IMR-90 (cell line): ENCODE data around the gene CNDP2. TPM values are rescaled to one million over a fixed set of nuclear protein-coding genes. Genes with fewer than 3 reads are reported as not detected.
A peak's percentile ranks its signal among the peaks of the same experiment; 100 is the strongest.

Source experiments
- ATAC-seq: fragments of 200-7000 bp; cut with Tn5 transposase; 2 replicates; pipeline ENCODE4 v1.9.1; 2020; ENCODE audit warnings: low read depth, mild to moderate bottlenecking, moderate library complexity
- BruUV-seq: library from RNA; stranded (reverse); fragments of 400-500 nt; replicated peaks from 2 replicates; lab custom pipeline; 2021; lab: Mats Ljungman, UMichigan
- CTCF ChIA-PET: fragments of 300-600 bp; formaldehyde crosslinking; extraction: SDS; loops from one replicate; lab custom pipeline; 2021; ENCODE audit warnings: antibody characterized with exemption; lab: Yijun Ruan, JAX
- POLR2A ChIA-PET: fragments of 300-600 bp; sonication (Branson Sonifier 250); formaldehyde crosslinking; loops from one replicate; lab custom pipeline; 2022; ENCODE audit warnings: antibody characterized with exemption; ENCODE audit not compliant: unreplicated experiment; lab: Charles Lee
- DNase-seq: peaks from one replicate; pipeline ENCODE4 v3.0.0; 2013
- H2AFZ ChIP-seq: replicated peaks from 2 replicates; pipeline ENCODE3; 2013; ENCODE audit warnings: low read length, mild to moderate bottlenecking; ENCODE audit not compliant: poor library complexity
- H2AK5ac ChIP-seq: 2 replicates; pipeline ENCODE4 v1.6.1; 2013; ENCODE audit warnings: low read depth, low read length, inconsistent platforms
- H2AK9ac ChIP-seq: replicated peaks from 2 replicates; pipeline ENCODE3; 2013; ENCODE audit warnings: mild to moderate bottlenecking, low read depth, low read length, moderate library complexity; ENCODE audit not compliant: poor library complexity
- H2BK120ac ChIP-seq: 2 replicates; pipeline ENCODE4 v1.6.1; 2013; ENCODE audit warnings: low read depth, low read length, inconsistent platforms
- H2BK15ac ChIP-seq: 3 replicates; pipeline ENCODE4 v1.6.1; 2013; ENCODE audit warnings: low read depth, low read length, inconsistent platforms
- H2BK20ac ChIP-seq: 2 replicates; pipeline ENCODE4 v1.6.1; 2013; ENCODE audit warnings: low read depth, mild to moderate bottlenecking, inconsistent platforms, low read length, moderate library complexity
- H2BK5ac ChIP-seq: 2 replicates; pipeline ENCODE4 v1.6.1; 2013; ENCODE audit warnings: mild to moderate bottlenecking, low read depth, low read length, inconsistent platforms; ENCODE audit not compliant: poor library complexity, severe bottlenecking
- H3K14ac ChIP-seq: replicated peaks from 2 replicates; pipeline ENCODE4 v1.6.1; 2013; ENCODE audit warnings: low read depth, low read length, inconsistent platforms
- H3K18ac ChIP-seq: 2 replicates; pipeline ENCODE4 v1.6.1; 2013; ENCODE audit warnings: low read depth, low read length, control low read depth
- H3K23ac ChIP-seq: 2 replicates; pipeline ENCODE4 v1.6.1; 2013; ENCODE audit warnings: low read depth, low read length, inconsistent platforms
- H3K27ac ChIP-seq: 2 replicates; pipeline ENCODE4 v1.5.1; 2013; ENCODE audit warnings: mild to moderate bottlenecking, control low read depth, low read length; ENCODE audit not compliant: insufficient read depth
- H3K27me3 ChIP-seq: 2 replicates; pipeline ENCODE4 v1.6.1; 2013; ENCODE audit warnings: low read length; ENCODE audit not compliant: control insufficient read depth, insufficient read depth
- H3K36me3 ChIP-seq: 2 replicates; pipeline ENCODE4 v1.6.1; 2013; ENCODE audit warnings: low read length, mixed read lengths; ENCODE audit not compliant: control insufficient read depth, insufficient read depth
- H3K4ac ChIP-seq: 2 replicates; pipeline ENCODE4 v1.6.1; 2013; ENCODE audit warnings: low read depth, low read length, inconsistent platforms
- H3K4me1 ChIP-seq: 2 replicates; pipeline ENCODE4 v1.6.1; 2013; ENCODE audit warnings: low read length, mixed read lengths; ENCODE audit not compliant: control insufficient read depth, insufficient read depth
- H3K4me2 ChIP-seq: 2 replicates; pipeline ENCODE4 v1.6.1; 2013; ENCODE audit warnings: low read depth, mild to moderate bottlenecking, control low read depth, low read length, moderate library complexity
- H3K4me3 ChIP-seq: 2 replicates; pipeline ENCODE4 v1.5.1; 2013; ENCODE audit warnings: low read depth, mild to moderate bottlenecking, control low read depth, low read length, moderate library complexity; ENCODE audit not compliant: insufficient read depth
- H3K56ac ChIP-seq: 2 replicates; pipeline ENCODE4 v1.6.1; 2013; ENCODE audit warnings: low read length, inconsistent platforms; ENCODE audit not compliant: insufficient read depth; ENCODE audit errors: extremely low read depth
- H3K79me1 ChIP-seq, 2 experiments: 2 replicates each; pipeline ENCODE4 v1.6.1; 2013; ENCODE audit warnings: low read length in 2 of 2, inconsistent platforms in 1 of 2, low read depth in 1 of 2
- H3K9ac ChIP-seq: 2 replicates; pipeline ENCODE4 v1.6.1; 2013; ENCODE audit warnings: low read depth, low read length, control low read depth
- H3K9me1 ChIP-seq: 2 replicates; pipeline ENCODE4 v1.6.1; 2013; ENCODE audit warnings: low read length, inconsistent platforms; ENCODE audit not compliant: insufficient read depth
- H3K9me3 ChIP-seq: 2 replicates; pipeline ENCODE4 v1.6.1; 2013; ENCODE audit warnings: low read length; ENCODE audit not compliant: control insufficient read depth, insufficient read depth
- H4K20me1 ChIP-seq: 2 replicates; pipeline ENCODE4 v1.6.1; 2013; ENCODE audit warnings: low read length, inconsistent platforms; ENCODE audit not compliant: insufficient read depth
- H4K5ac ChIP-seq: 2 replicates; pipeline ENCODE4 v1.6.1; 2013; ENCODE audit warnings: mild to moderate bottlenecking, low read depth, low read length, control low read depth
- H4K8ac ChIP-seq, 2 experiments: 2 replicates each; pipeline ENCODE4 v1.6.1; 2013; ENCODE audit warnings: low read depth in 2 of 2, low read length in 2 of 2, control low read depth in 1 of 2, inconsistent platforms in 1 of 2
- H4K91ac ChIP-seq: 2 replicates; pipeline ENCODE4 v1.6.1; 2013; ENCODE audit warnings: low read depth, low read length, inconsistent platforms; ENCODE audit not compliant: insufficient read depth
- RCOR1 ChIP-seq: IDR thresholded peaks from 2 replicates; pipeline ENCODE4 v1.6.1; 2012; ENCODE audit warnings: mild to moderate bottlenecking, low read length, improper control_type of control experiment; ENCODE audit not compliant: insufficient replicate concordance
- RFX5 ChIP-seq: IDR thresholded peaks from 2 replicates; pipeline ENCODE4 v1.8.0; 2012; ENCODE audit warnings: low read depth, mild to moderate bottlenecking, low read length, moderate library complexity
- WGBS, 2 experiments: methylation state at CpG; one replicate each; pipeline versions ENCODE4 v1.1.5 to v1.1.7; 2013; ENCODE audit warnings: missing lambda C conversion rate in 2 of 2; ENCODE audit not compliant: insufficient read length in 1 of 2; ENCODE audit errors: extremely low coverage in 2 of 2; 5-methylcytosine and 5-hydroxymethylcytosine counted together
- dilution Hi-C: fragments of 300-500 bp; cut with HindIII; formaldehyde crosslinking; loops from one replicate; pipeline ENCODE4 v1.14.3; 2018; ENCODE audit warnings: low sequenced_read_pairs; ENCODE audit not compliant: unreplicated experiment
- in situ Hi-C: fragments of 300-500 bp; cut with MboI; formaldehyde crosslinking; loops from 3 replicates; pipeline ENCODE4 v1.14.3; 2019; ENCODE audit warnings: low sequenced_read_pairs, inconsistent platforms, mixed read lengths
- intact Hi-C: fragments of 100-400 bp; cut with micrococcal nuclease; formaldehyde crosslinking; loops from 2 replicates; pipeline ENCODE4 v1.10.0; 2022
- polyA plus RNA-seq, 3 experiments: library from polyadenylated mRNA; depleted of rRNA; stranded (reverse); fragments of >200 nt; gene quantifications; 2 replicates each; pipeline ENCODE4 v1.2.3, GENCODE V29; 2012; ENCODE audit warnings: low replicate concordance in 1 of 3
- total RNA-seq: library from RNA; depleted of rRNA; stranded (reverse); fragments of >200 nt; gene quantifications from 2 replicates; pipeline ENCODE4 v1.2.3, GENCODE V29; 2012
- TF ChIP-seq, protein P1 (sequence below): conservative IDR thresholded peaks from 2 replicates; pipeline ENCODE4 v1.5.1; 2012; ENCODE audit warnings: mild to moderate bottlenecking, low read depth, low read length, improper control_type of control experiment
- TF ChIP-seq, protein P2 (sequence below): fragments of 150-350 bp; IDR thresholded peaks from 2 replicates; pipeline ENCODE4 v1.6.1; 2016; ENCODE audit warnings: low read depth, mild to moderate bottlenecking, low read length, moderate library complexity, borderline replicate concordance

CNDP2 gene
- total and polyA plus RNA-seq, 2 of the 4 experiments (the other 2 are of a cell fraction), result 52.0 to 67.9 TPM

DNA sequence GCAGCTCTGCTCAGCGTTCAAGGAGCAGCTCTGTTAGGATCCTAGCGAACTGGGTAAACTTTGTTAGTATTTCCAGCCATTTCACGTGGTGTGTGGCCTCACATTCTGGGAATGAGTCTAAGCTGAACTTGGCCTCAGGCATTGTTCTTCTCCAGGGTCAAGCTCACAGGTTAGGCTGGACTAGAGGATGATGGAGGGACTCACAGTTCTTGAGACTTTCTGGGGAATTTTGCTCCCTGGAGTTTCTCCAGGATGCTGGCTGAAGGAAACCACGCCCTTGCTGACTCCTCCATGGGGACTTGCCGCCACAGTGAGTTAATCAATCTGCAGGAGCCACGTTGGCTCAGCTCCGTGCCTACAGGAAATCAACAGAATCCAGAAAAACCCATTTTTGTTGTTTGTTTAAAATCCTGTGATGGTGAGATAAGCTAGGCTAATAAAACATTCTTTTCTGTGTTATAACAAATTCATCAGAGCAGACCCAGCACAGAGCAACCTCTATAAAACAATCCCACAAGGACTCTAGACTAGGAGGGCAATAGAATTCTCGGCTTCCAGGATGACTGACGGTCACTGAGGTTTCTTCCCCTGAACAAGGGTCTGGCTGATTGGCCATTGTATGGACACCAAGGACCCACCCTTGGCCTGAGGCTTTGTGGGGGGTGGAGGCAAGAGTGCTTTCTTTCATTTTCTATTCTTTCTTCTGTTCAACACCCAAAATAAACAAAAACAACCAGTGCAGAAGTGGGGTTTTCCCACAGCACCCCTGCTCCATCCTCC, 50.8 kb downstream of the CNDP2 start:
- Histone ChIP-seq H3K9me3 (peaks cover 5% of the 10 kb centered on the region), H4K8ac (peak overlapping the region in 1 of 2 experiments; percentile 32; a peak in 1 of 4 replicates), H3K18ac (no peak overlapping the region), H2BK20ac (no peak overlapping the region), H4K91ac (no peak overlapping the region), H3K4me1 (peaks cover 3% of the 10 kb centered on the region; the same call in 1 of the 2 replicates), H2AK9ac (no peak overlapping the region), H3K27me3 (no peaks in the 10 kb centered on the region), H3K79me1 (no peaks in the 10 kb centered on the region), H2AK5ac (no peak overlapping the region), H3K9ac (no peak overlapping the region), H3K9me1 (peaks cover 7% of the 10 kb centered on the region; the same call in 1 of the 2 replicates), H3K4ac (0 out of 2 replicates have a peak overlapping the region, but pooled peaks have one; percentile 45), H3K36me3 (no peaks in the 10 kb centered on the region), H4K20me1 (no peaks in the 10 kb centered on the region), H2BK5ac (no peak overlapping the region), H3K23ac (no peak overlapping the region), H3K4me2 (peak overlapping the region; percentile 1; the same call in 1 of the 2 replicates), H3K27ac (no peak overlapping the region), H4K5ac (no peak overlapping the region; the same call in 1 of the 2 replicates), H2BK15ac (no peak overlapping the region), H2BK120ac (no peak overlapping the region), H3K14ac (no peak overlapping the region), H3K56ac (no peak overlapping the region; the same call in 1 of the 2 replicates), H3K4me3 (no peak overlapping the region), H2AFZ (peak overlapping the region; percentile 76)
- intact Hi-C loops (no loop called here), in situ Hi-C loops (no loop called here), dilution Hi-C loops (no loop called here)
- ATAC-seq, result peak; percentile 69
- DNase-seq, result peak; percentile 29
- CTCF ChIA-PET, result no interaction called here
- POLR2A ChIA-PET, result no interaction called here
- 57% methylated on average over 3 of the region's 9 CpGs; no CpG with 5 or more reads in 1 of the 2 experiments for WGBS, 2 experiments
- TF ChIP-seq, protein P1, sequence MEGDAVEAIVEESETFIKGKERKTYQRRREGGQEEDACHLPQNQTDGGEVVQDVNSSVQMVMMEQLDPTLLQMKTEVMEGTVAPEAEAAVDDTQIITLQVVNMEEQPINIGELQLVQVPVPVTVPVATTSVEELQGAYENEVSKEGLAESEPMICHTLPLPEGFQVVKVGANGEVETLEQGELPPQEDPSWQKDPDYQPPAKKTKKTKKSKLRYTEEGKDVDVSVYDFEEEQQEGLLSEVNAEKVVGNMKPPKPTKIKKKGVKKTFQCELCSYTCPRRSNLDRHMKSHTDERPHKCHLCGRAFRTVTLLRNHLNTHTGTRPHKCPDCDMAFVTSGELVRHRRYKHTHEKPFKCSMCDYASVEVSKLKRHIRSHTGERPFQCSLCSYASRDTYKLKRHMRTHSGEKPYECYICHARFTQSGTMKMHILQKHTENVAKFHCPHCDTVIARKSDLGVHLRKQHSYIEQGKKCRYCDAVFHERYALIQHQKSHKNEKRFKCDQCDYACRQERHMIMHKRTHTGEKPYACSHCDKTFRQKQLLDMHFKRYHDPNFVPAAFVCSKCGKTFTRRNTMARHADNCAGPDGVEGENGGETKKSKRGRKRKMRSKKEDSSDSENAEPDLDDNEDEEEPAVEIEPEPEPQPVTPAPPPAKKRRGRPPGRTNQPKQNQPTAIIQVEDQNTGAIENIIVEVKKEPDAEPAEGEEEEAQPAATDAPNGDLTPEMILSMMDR, result no peak
- no peak for TF ChIP-seq RFX5
- TF ChIP-seq, protein P2, sequence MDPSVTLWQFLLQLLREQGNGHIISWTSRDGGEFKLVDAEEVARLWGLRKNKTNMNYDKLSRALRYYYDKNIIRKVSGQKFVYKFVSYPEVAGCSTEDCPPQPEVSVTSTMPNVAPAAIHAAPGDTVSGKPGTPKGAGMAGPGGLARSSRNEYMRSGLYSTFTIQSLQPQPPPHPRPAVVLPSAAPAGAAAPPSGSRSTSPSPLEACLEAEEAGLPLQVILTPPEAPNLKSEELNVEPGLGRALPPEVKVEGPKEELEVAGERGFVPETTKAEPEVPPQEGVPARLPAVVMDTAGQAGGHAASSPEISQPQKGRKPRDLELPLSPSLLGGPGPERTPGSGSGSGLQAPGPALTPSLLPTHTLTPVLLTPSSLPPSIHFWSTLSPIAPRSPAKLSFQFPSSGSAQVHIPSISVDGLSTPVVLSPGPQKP, result no peak
- no peak for TF ChIP-seq RCOR1
- no TSS peak for BruUV-seq
